CD4-positive, alpha-beta T cell treated with Interferon alpha-2 for 1 hour (primary cell): ENCODE measurements around the gene PHLDA1.
"Not testable (repeated sequence)": the region's sequence is repeated elsewhere in the genome, so short reads cannot be mapped to it uniquely, and the experiment has no call there.

Experiments
- DNase-seq, 2 donors: peaks; one replicate each; pipeline ENCODE4 v3.0.0-alpha.2; 2020 to 2022

The PHLDA1 gene

DNA sequence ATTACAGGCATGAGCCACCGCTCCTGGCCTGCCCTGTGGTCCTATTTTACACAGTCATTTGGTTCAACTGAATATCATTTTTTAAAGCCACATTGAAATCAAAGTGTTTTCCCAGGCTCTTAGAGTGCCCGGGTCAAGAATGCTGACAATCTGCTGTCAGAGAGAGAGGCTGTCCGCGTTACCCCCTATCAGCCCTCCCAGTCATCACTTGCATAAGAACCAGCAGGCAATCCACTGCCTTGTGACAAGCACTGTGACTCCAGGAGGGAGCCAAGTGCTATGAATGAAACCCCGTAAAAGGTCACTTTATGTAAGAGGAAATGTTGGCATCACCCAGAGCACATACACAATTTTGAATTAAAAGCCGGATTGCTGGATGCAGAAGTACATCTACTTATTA, 13.5 kb downstream of the PHLDA1 start:
- DNase-seq, result no peak

DNA sequence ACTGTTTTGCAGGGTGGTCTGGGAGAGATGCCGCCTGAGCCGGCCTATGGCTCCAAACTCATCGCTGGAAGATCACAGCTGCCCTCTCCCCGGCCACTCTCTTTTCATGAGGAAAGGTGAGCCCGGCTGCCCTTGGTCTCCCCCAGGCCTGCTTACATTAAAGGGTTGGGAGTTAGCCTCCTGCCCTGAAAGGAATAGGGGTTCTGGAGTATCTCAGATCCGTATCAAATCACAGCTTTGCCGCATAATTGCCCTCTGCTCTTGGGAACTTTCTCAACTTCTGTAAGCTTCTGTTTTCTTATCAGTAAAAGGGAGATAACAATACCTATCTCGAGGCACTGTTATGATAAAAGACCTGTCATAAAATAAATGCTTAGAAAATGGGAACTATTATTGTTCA, 17.6 kb downstream of the PHLDA1 start:
- no peak for DNase-seq

DNA sequence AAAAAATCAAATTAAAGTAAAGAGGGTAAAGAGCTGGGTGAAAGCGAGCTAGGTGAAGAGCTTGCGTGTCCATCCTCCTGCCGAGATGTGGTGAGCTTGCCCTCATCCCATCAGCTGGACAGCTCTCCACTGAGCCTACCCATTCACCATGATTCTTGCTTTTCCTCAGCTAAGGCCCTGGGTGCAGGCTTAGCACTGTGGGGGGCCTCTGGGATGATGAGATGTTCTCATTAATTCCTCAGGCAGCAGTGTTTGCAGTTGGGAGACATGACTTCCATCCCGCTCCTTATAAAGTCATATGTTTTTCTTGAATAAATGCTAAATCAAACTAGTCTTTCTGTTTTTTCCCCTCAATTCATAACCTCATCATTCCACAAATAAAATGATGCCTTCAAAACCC, 18.0 kb downstream of the PHLDA1 start:
- DNase-seq, result no peak

DNA sequence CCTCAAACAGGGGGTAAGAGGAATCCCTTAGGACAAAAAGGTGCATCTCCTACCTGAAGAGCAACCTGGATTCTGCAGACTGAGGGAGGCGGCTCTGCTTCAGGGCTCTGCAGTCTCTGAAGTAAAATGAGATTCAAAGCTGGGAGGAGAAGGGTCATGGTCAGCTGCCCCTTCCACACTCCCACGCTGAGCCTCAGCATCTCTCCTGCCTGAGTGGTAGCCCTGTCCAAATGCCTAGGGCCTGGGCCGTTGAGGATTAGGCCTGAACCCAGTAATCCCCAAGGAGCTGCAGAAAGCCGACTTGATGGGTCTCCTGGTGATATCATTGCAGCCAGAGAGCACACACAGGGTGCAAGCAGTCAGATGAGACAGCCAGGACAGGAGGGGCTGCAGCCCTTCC, 18.9 kb downstream of the PHLDA1 start:
- DNase-seq, result no peak

DNA sequence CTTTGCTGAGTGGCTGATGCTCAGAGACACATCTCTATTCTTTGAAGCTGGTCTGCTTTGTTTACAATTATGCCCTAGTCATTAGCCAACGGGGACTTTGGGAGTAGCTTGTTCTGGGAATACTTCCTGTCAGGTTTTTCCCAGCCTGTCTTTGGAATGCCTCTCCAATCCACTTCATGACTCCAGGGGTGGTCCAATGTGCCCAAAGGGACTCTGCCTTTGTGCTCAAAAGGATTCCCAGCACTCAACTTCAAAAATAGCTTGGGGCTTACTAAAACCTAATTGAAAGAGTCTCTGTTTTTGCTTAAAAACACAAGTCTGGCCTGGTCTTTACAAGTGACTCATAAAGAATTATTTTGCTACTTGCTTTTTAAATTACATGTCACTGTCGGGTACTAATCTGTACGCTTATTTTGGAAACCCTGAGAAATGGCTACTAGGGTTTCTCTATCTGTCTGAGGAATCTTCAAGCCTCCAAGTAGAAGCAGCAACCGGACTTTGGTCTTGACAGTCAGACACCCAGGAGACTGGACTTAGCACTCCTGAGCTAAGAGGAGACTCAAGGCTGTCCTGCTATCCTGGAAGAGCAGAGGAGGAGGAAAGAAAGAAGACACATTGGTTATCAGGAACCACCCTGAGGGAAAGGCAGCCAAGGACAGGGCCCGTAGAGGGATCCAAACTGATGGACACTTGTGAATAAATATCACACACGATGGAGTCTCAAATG, 20.7 kb downstream of the PHLDA1 start:
- no peak for DNase-seq

DNA sequence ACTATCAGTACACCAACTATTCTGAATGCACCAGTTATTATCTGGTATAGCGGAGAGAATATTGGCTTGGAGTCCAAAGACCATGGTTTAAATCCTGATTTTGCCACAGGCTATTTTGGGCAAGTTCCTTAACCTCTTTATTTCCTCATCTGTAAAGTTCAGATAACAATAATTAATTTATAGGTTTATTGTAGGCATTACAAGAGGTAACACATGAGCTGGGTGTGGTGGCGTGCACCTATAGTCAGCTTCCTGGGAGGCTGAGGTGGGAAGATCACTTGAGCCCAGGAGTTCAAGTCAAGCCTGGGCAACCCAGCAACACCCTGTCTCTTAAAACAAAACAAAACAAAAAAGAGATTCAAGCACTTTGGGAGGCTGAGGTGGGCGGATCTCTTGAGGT, 23.1 kb downstream of the PHLDA1 start:
- DNase-seq, result no peak

DNA sequence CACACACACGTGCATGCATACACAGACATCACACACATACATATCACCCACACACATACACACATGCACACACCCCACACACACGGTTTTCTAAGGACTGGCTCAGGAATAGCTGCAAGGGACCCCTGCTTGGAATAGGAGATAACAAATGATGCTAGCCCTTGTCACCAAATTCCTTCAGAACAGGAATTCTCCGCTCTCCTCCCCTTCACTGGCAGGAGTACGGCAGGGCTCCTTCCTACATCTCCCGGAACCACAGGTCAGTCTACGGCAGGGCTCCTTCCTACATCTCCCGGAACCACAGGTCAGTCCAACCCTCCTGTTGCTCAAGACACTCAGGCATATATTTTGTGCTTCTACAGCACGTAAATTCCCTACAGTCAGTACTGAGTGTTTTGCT, 23.9 kb downstream of the PHLDA1 start:
- no peak for DNase-seq

DNA sequence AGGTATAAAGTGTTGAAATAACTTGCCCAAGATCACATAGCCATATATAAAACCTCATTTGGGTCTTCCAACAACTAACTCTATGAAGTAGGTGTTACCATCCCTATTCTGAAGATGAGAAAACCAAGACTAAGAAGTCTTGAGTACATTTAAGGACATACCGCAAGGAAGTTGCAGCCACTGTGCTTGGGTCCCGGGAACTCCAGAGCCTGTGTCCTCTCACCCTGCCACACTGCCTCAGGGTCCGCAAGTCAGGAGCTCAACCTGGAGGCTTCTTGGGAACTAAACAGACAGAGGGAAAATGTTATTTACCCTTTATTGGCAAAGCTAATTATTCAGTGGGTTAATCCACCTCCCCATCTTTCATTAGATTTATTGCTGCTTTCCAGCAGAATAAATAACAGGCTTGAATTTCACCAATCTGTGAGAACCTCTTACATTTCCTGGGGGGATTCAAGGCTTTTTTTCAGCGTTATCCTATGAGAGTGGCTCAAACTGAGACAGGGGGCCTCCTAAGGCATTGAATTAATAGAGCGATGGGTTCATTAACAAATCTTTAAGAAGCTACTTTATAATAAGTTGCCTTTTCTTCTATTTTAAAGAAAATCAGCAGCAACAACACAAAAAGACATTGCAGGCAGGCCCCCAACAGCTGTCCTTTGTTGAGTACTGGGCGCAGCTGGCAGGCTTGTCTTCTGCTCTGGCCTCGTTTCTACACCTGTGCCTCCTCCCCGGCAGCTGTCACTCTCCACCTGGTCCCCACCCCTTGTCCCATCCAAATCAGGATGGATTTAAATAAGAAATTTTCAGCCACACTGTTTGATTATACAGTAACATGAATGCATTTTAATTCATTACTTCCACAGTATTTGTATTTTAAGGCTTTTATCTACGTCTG, 25.3 kb downstream of the PHLDA1 start:
- DNase-seq, result no peak

DNA sequence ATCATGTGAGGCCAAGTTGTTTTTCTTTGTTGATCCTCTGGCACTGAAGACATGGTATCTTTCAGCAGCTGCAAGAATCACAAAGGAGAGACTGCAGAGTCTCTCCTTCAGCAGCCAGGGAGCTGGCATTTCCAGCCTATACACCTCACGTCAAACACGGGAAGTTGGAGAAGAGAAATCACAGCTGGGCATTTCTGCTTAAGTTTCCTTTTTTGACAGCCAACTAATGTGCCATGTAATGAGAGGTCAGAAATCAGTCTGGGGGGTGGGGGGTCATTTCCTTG, 28.3 kb downstream of the PHLDA1 start:
- DNase-seq, result no peak

DNA sequence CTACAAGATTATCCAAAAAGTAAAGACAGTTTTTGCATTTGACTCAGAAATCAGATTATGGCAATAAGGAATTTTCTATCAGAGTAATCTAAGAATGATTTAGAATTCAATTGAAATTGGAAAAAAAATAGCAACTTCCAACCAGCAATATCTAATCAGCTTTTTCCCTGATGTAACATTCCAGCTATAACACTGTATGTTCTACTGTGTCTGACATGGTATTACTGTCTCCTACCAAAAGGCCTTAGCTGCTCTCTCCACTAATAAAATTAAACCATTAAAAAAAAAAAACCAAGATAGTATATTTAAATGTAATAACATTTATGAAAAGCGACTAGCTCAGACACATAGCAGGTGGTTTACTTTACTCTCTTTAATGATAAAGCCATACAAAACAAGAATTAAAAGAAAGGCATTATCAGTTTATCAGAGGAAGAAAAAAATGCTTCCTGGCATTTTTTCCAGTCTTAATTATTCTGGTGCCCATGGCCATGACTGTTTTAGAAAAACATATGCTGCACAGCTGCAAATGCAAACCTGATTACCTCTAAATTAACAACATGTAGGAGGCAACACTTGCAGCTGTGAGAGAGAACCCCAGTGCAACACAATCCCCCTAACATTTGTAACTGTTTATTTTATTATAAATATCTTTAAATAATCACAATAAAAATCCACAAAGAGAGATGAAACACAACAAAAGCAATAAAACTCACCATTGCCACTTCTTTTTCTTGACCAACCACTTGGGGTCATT, 28.8 kb downstream of the PHLDA1 start:
- no peak for DNase-seq

DNA sequence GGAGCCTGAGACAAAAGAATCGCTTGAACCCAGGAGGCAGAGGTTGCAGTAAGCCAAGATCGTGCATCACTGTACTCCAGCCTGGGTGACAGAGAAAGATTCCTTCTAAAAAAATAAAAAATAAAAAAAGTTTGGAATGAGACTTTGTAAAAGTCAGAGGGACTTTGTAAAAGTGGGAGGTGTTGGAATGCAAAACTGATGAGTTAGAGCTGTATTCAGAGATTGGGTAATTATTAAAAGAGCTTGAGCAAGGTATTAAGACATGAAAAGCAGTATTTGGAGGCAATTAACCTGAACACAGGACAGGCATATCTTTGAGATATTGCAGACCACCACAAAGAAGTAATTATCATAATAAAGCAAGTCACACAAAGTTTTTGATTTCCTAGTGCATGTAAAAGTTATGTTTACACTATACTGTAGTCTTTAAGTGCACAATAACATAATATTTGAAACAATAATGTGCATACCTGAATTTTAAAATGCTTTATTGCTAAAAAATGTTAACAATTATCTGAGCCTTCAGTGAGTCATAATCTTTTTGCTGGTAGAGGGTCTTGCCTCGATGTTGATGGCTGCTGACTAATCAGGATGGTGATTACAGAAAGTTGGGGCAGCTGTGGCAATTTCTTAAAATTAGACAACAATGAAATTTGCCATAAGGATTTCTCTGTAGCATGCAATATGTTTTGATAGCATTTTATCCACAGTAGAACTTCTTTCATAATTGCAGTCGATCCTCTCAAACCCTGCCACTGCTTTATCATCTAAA, 33.1 kb downstream of the PHLDA1 start:
- DNase-seq, result no peak

DNA sequence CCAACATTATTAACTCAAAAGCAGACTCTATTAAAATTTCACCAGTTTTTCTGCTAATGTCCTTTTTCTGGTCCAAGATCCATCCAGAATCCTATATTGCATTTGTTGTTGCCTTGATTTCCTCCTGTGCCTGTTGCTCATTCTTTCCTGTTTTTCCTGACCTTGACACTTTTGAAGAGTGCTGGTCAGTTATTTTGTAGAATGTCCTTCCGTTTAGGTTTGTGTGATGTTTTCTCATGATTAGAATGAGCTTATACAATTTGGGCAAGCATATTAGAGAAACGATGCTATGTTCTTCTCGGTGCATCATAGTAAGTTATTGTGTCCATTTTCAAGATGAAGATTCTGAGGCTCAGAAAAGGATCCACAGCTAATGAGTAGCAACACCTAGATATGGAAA, 33.9 kb downstream of the PHLDA1 start:
- DNase-seq, result no peak

DNA sequence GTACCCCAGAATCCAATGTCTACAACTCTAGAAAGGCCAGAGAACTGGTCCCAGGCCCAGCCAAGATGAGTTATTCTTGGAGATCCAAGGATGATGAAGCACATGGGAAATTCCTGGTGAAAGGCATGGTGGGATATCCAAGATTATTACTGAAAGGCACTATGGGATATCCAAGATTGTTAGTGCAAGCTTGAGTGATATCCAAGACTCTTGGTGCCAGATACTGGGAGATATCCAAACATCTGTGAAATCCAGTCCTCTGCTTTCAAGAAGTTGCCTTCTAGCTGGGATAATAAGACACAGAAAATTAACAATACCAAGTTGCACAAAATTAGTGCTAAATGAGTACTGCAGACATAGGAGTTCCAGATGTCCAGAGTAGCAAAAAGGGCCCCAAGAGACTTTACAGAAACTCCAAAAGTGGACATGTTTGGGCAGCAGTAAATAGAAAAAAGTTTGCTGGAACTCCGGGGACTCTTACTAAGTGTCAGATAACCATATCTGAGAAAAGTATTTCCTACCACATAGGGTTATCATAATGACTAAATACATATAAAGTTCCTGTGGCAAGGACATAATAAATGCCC, 34.6 kb downstream of the PHLDA1 start:
- DNase-seq, result no peak

DNA sequence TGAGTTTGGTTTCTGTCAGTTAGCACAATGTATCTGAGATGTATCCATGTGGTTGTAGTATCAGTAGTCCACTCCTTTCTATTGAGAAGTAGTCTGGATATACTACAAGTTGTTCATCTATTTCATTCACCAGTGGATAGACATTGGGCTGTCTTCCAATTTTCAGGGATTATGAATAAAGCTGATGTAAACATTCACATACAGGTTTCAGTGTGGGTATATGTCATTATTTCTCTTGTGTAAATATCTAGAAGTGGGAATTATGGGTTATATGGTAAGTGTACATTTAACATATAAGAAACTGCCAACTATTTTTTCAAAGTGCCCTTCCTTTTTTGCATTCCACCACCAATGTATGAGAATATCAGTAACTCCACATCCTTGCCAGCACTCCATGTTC, 35.9 kb downstream of the PHLDA1 start:
- DNase-seq, result no peak

DNA sequence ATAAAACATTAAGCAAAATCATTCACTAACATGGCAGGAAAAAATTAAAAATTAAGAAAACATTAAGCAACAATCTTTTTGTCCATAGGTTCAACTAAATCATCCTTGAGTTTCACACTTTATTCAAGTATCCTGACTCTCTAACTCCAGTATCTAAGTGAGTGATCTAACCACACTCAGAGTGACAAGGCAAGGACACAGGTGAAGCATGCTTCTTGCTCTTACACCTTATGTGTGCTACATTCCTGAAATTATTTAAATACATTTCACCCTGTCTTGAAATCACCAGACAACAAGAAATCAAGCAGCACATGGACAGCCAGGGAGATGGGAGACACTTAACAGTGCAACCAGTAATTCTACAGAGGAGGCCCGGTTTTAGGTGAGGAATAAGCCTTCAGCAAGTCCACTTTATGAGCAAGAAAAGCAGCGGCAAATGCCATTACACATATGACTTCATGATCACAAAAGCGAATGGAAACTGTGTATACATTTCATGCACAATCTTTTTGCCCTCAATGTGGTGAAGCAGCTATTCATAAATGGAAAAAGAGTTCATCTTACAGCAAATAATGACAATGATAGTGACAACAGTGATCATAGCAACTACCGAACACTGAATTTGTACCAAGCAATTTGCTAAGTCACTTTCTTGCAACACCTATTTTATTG, 37.4 kb downstream of the PHLDA1 start:
- DNase-seq, result no peak

DNA sequence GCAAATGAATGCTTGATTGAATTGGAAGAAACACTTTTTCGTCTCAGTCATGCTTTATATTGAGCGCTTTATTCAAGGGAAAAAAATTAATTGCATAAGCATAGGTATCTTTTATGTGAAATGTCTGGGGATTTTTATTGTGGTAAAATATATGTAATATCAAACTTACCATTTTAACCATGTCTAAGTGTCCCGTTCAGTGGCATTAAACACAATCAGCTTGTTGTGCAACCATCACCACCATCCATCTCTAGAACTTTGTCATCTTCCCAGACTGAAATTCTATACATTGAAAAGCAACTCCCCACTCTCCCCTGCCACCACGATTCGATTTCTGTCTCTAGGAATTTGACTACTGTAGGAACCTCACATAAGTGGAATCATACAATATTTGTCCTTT, 39.8 kb downstream of the PHLDA1 start:
- DNase-seq, result no peak

DNA sequence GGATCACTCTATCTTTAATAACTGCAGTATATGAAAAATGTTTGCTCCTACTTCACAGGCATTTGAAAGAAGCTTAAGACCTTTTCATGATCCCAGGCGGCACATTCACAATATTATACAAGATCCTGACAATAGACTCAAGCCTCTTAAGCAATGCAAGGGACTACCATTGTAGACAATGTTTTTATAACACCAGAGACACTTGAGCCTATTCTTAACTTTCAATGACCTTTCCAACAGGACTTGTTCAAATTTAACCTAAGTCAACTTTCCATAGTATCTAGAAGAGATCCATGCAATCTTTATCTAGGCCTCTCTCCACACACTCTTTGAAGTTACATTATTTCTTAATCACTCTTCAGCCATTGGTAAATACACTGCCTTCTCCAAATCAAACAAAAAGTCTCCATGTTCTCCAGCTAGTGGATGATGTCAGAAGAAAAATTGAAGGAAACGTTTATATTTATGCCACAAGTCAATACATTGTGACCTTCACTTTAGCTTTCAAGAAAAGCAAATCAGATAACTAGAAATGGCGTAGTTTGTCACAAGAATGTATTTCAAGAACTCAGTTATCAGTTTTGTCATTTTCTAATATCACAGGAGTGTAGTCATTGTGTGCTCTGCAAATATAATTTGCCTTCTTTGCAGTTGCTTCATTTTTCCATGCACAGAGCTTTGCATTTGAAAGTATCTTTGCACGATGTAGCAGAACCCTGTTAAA, 41.2 kb downstream of the PHLDA1 start:
- no peak for DNase-seq

DNA sequence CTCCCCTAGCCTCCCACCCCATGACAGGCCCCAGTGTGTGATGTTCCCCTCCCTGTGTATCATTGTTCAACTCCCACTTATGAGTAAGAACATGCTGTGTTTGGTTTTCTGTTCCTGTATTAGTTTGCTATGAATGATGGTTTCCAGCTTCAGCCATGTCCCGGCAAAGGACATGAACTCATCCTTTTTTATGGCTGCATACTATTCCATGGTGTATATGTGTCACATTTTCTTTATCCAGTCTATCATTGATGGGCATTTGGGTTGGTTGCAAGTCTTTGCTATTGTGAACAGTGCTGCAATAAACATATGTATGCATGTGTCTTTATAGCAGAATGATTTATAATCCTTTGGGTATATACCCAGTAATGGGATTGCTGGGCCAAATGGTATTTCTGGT, 43.9 kb downstream of the PHLDA1 start:
- not testable (repeated sequence) for DNase-seq

DNA sequence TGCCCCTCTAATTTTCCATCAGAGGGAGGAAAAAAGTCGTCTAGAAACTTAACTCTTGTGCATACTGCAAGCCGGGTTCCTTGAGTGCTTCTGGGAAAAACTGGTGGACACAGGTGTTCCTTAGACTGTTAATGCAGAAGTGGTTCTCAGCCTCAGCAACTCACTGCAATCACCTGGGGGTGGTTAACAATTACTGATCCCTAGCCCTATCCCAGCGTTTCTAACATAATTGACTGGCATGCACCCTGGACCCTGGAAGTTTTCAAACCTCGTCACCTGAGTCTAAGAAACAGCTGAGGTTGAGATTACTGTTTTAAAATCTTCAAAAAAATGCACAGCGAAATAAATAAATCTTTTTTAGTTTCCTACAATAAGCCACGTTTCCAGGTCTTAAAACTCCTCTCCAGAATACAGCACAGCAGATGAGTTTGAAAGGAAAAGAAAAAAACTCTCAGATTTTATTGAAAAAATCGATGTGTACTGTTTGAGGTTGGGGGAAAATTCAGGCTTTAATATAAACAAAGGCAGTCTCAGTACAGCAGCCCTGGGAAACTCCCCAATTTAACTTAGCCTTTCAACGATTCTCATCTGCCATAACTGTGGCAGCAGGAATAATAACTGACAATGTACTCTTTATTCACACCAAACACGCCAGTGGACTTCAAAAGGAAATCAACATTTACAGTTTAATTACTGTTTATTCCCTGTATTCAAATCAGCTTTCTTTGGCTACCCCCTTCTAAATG, 45.4 kb downstream of the PHLDA1 start:
- no peak for DNase-seq

DNA sequence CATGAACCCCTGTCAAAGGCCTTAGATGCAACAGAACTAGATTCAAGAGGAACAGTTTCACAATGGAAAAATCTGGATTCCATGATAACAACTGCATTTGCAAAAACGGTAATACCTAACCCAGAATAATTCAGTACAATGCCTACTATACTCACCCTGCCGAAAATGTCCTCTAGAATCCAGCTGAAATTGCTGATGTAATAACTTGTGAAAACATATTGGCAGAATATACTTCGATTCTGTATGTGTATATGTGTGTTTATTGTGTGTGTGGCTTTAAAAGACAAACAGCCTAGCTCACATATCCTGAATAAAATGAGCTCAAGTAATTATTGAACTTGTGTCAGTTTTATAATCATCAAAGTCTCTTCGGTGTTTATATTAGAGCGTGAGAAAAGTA, 46.0 kb downstream of the PHLDA1 start:
- DNase-seq, result no peak
